GM21390 (cell line): ENCODE measurements around the gene TXNL4A.

ENCODE experiments used
- ATAC-seq: cut with Tn5 transposase; IDR thresholded peaks from one replicate; pipeline ENCODE4 v1.9.1; 2021; ENCODE audit not compliant: unreplicated experiment

TXNL4A gene

GRCh38 chr18:79936641-79937040 is 51.7 kb downstream of the TXNL4A start:
- ATAC-seq = no peak

GRCh38 chr18:79935925-79936324 is 52.4 kb downstream of the TXNL4A start:
- ATAC-seq = no peak

GRCh38 chr18:79935499-79935898 is 52.9 kb downstream of the TXNL4A start:
- ATAC-seq = no peak

- ATAC-seq = no peak
These were observed 53.3 kb downstream of the TXNL4A start for GRCh38 chr18:79935098-79935480.

DNA sequence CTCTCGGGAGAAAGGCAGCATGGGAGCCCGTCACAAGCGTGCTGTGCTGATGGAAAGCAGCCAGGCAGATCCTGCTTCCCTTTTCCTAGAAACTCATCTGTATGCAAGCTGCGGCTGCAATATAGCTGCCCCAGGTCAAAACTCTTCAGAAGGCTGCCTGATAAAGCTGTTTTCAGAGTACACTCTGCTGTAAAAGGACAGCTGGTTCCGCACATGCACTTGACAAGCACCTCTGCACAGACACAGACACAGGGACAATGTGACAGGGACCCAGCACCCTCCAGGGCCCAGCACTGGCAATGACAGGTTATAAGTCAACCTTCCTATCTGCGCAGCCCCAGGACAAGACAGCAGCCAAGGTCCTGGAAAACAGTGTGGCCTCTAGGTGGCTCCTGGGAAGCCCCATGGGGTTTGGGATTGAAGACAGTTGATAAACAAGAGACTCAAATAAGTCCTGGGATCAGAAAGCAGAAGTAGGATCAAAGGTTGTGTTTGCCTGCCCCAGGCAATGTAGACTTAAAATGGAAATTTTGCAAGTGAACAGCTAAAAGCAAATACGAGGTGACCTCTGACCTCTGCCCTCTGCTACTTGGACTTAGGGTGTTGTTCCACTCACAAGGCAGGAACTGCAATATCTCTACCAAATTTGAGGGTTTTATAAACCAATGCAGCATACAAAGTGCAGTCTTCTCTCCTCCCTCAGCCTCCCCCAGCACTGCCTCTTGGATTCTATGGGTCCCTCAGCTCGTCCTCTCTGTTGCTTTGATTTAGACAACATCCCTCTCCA is 53.9 kb downstream of the TXNL4A start:
- ATAC-seq = no peak

- no peak for ATAC-seq
These were observed 54.6 kb downstream of the TXNL4A start for GRCh38 chr18:79933765-79934164.

DNA sequence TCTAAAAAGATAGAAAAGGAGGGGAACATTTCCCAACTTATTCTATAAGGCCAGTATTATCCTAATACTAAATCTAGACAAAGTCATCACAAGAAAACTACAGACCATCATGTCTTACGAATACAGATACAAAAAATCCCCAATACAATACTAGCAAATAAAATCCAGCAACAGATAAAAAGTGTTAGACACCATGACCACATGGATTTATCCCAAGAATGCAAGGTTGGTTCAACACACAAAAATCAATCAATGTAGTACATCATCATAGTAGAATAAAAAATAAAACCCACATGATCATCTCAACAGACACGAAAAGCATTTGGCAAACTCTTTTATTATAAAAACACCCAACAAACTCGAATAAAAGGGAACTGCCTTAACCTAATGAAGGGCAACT is 55.5 kb downstream of the TXNL4A start:
- ATAC-seq = no peak

GRCh38 chr18:79931475-79931874 is 56.9 kb downstream of the TXNL4A start:
- no peak for ATAC-seq

- no peak for ATAC-seq
These were observed 58.2 kb downstream of the TXNL4A start for GRCh38 chr18:79930020-79930642.

GRCh38 chr18:79928563-79928960 is 59.8 kb downstream of the TXNL4A start:
- no peak for ATAC-seq

DNA sequence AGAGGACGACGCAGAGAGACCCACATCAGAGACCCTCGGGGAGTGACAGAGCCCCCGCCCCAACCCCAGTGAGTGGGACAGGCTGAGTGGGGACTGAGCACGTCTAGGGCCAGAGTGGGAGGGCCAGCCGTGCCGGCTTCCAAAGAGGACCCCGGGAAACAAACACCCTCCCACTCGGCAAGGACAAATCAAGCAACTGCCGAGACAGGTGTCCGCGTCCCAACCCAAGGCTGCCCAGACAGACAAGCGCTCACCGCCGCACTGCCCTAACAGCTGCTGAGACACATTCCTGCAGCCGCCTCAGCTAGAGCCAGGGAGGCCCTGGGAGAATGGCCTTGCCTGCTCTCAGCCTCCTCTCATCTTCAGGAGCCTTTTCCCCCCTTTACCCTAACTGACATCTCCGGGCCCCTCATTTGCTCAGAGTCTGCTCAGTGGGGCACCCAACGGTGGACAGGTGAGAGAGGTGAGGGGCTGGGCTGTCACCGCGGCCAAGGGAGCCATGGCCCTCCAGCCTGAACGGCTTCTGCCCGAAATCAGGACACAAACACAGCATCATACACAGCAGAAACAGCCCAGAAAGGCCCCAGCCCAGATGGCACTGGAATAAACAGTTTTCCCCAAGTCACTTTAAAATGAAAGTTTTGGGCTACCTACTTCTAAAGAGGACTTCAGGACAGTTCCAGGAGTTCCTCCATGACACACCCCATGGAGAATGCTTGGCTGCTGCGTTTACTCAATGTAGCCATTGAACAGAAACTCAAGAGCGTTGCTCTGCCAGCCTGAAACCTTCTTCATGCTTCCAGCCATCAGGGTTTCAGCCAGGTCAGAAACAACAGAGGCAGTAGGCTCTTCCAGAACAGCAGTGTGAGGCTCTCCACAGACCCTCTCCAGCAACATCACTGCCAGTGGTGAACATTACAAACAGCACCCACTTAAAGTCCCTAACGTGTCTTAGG is 60.5 kb downstream of the TXNL4A start:
- no peak for ATAC-seq

DNA sequence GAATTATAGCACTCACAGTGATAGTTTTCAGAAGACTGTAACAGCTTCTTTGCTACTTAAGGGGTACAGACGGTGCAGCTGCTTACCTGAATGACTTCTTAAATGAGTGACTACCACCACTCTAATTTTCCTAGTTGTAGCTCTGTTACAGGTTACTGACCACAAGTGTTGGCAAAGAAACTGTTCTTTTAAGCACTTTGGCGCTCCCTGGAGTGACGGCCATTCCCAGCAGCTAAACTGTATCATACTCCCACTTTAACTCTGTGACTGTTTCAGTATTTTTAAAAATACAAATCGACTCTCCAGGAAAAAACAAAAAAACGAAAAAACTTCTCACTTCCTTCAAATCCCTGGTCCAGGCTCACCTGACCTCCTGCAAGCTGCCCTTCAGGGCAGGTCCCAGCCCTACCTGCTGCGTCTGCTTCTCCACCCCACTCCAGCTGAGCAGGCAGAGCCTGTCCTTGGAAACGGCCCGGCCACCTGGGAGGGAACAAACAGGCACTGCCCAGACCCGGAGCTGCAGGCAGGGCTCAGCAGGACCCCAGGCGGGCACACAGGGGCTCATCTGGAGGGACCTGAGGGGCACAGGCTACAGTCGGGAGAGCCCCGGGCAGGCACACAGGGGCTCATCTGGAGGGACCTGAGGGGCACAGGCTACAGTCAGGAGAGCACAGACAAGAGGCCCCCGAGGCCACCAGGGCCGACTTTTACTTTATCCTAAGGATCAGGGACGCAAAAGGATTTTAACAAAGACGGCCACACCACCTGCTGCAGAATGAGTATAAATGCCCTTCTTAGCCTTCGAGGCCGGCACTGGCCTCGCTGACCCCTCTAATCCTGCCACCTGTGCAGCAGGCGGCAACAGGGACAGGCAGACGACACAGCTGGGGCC is 61.4 kb downstream of the TXNL4A start:
- no peak for ATAC-seq

DNA sequence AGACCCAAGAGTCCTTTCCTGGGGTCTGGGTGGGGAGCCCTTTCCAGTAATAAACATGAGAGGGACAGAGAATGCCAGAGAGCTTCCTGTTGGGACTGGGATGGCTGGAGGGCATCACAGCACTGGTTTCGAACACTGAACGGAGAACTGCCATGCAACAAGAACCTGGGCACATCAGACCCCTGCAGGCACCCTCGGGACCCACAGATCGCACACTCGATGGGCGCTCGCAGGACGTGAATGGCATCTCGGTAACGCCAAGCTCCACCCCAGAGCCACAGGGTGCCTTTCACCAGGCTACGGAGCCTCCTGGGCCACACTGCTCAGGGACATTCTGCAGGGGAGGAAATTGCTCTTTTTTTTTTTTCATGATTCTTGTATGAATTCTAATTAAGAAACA is 62.1 kb downstream of the TXNL4A start:
- ATAC-seq = no peak

- ATAC-seq = no peak
These were observed 63.3 kb downstream of the TXNL4A start for GRCh38 chr18:79924814-79925731.

DNA sequence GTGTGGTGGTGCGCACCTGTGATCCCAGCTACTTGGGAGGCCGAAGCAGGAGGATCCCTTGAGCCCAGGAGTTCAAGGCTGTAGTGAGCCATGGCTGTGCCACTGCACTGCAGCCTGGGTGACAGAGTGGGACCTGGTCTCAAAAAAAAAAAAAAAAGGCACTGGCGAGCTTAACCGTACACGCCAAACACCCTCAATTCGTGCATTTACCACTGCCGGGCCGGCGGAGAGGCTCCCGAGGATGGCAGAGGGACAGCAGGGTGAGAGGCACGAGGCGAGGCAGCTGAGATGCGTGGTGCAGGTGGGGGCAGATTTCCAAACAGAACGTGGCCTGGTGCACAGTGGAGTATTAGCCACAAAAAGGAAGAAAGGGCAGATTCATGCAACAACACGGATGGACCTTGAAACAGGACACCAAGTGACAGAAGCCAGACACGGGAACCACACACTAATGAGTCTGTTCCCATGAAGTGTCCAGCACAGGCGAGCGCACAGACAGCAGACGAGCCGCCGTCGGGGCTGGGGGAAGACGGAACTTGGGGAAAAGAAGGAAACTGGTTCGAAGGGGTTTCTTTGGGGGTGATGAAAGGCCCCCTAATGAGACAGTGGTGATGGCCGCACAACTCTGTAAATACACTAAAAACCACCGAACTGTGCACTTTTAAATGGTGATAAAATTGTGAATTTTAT is 64.3 kb downstream of the TXNL4A start:
- ATAC-seq = no peak

DNA sequence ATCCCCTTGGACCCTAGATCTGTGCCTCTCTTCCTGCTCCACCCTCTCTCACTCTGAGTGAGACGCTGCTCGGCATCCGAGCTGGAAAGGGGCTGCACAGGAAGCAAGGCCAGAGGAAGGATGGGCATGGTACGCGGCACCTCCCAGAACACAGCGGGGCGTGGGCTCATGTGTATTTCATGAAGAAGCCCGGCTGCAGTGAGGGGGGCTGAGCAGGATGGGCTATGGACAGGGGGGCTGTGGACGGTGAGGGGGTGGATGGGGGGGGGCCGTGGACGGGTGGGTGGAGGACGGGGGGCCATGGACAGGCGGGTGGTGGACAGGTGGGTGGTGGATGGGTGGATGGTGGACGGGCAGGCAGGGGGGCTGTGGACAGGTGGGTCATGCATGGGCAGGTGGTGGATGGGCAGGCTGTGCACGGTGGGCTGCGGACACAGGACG is 65.4 kb downstream of the TXNL4A start:
- ATAC-seq = no peak

GRCh38 chr18:79921984-79922965 is 66.1 kb downstream of the TXNL4A start:
- no peak for ATAC-seq
